ENCODE data around the gene KIF15. TPM values are rescaled to one million over a fixed set of nuclear protein-coding genes. Genes with fewer than 3 reads are reported as not detected.

KIF15 gene
- total RNA-seq, 1 donor from 2014 or later, result 2.4 TPM

- Mint-ChIP-seq H3K27me3 (no peaks in the 10 kb centered on the region), H3K27ac (no peak overlapping the region), H3K9me3 (no peaks in the 10 kb centered on the region), H3K4me1 (peaks cover 10% of the 10 kb centered on the region), H3K36me3 (ENCODE audit: low read depth) (peaks cover 11% of the 10 kb centered on the region), H3K4me3 (no peak overlapping the region)
- DNase-seq (no peak), ATAC-seq (ENCODE audit: low read depth) (no peak)
- ChIA-PET CTCF (no interaction called here), POLR2A (no interaction called here)
- intact Hi-C loops (cut with micrococcal nuclease), result loop anchor here (10.0 kb wide), 2 partner anchors 243 to 1173 kb away; partner anchors contain the start of genes ABHD5 and ZNF197
- TF ChIP-seq, protein P1, sequence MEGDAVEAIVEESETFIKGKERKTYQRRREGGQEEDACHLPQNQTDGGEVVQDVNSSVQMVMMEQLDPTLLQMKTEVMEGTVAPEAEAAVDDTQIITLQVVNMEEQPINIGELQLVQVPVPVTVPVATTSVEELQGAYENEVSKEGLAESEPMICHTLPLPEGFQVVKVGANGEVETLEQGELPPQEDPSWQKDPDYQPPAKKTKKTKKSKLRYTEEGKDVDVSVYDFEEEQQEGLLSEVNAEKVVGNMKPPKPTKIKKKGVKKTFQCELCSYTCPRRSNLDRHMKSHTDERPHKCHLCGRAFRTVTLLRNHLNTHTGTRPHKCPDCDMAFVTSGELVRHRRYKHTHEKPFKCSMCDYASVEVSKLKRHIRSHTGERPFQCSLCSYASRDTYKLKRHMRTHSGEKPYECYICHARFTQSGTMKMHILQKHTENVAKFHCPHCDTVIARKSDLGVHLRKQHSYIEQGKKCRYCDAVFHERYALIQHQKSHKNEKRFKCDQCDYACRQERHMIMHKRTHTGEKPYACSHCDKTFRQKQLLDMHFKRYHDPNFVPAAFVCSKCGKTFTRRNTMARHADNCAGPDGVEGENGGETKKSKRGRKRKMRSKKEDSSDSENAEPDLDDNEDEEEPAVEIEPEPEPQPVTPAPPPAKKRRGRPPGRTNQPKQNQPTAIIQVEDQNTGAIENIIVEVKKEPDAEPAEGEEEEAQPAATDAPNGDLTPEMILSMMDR (IDR thresholded peaks at IDR 0.05), result no peak
These were observed 106.0 kb downstream of the KIF15 start for GRCh38 chr3:44867421-44868111.

DNA sequence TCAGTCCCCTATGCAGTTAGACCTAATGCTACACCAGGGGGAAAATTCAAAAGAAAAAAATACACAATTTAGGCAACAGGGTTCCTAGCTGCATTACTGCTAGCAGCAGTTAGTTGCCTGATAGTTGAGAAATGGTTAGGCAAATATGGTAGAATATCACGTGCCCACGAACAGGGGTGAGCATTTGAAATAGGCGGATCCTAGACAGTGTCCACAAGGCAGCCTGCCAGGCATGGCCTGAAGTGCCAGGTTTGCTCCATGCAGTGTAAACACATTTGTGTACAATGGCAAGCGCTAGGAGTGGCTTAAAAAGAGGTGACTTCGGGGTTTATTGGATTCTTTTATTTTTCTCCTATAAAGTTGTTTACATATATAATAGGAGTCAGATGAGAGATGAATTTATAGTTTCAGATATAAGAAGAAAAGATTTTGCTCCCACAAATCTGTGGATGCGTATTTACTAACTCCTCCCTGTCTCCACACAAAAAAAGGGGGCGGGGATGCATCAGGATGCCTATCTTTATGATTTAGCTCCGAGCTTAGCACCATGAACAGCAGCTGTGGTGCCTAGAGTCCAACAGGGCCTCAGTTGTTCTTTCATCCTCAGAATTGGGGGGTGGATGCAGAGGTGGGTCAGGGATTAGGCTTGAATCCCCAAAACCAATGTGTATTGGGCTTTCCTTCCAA lies 108.9 kb downstream of the KIF15 start:
- no peaks in the 10 kb centered on the region for H3K4me1 Mint-ChIP-seq
- POLR2A ChIA-PET, result no interaction called here
- no peak overlapping the region for H3K27ac Mint-ChIP-seq
- no peak overlapping the region for H3K4me3 Mint-ChIP-seq
- DNase-seq (no peak), ATAC-seq (ENCODE audit: low read depth) (no peak)
- peaks cover 6% of the 10 kb centered on the region for H3K36me3 Mint-ChIP-seq (ENCODE audit: low read depth)
- TF ChIP-seq, protein P1 (IDR thresholded peaks at IDR 0.05), result no peak
- no peaks in the 10 kb centered on the region for H3K9me3 Mint-ChIP-seq
- CTCF ChIA-PET, result no interaction called here
- intact Hi-C loops (cut with micrococcal nuclease), result no loop called here
- H3K27me3 Mint-ChIP-seq, result no peaks in the 10 kb centered on the region

DNA sequence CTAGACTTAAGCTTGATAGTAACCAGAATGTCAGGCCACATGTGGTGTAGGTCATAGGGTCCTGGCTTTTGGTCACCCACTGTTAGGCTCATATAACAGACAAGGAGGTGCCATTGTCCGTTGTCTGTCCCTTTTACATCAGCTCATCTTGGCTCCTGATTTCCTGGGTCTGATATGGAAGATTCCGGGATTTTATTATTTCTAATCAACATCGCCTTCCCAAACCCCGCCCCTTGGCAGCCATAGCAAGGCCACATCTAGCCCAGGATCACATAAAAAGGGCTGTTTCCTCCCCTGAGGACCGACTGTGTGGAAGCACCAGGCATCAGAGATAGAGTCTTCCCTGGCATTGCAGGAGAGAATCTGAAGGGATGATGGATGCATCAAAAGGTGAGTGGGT lies 112.7 kb downstream of the KIF15 start, which contains the start of gene TGM4:
TGM4 (plus strand) TSS at position 301 of the 400 bp plus-strand sequence; CDS start at position 372, 71 bp downstream.
- Mint-ChIP-seq H3K9me3 (no peaks in the 10 kb centered on the region), H3K4me3 (no peak within 1 kb of the TSS), H3K4me1 (no peaks in the 10 kb centered on the region), H3K27me3 (peaks cover 2% of the 10 kb centered on the region), H3K27ac (no peak within 1 kb of the TSS), H3K36me3 (ENCODE audit: low read depth) (no peaks in the 10 kb centered on the region)
- intact Hi-C loops (cut with micrococcal nuclease), result no loop called here
- POLR2A ChIA-PET, result no interaction called here
- DNase-seq (no peak), ATAC-seq (ENCODE audit: low read depth) (no peak)
- CTCF ChIA-PET, result no interaction called here
- TF ChIP-seq, protein P1 (IDR thresholded peaks at IDR 0.05), result no peak

DNA sequence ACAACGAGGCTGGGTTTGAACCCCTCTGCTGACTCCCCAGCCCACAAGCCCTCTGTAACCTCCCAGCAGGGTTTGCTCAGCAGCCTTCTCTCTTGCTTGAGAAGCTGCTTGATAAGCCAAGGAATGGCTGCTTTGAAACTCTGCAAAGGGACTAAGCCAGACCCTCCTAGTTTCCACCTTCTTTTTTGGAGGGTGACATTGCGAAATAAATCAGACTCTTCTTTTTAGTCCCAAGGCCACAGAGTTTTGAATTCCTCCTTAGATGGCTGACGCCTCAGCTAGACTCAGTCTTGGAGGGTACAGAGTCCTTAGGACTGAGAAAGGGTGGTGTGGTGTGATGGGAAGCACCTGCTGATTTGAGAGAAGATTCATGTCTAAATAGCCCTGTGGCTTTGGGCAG lies 114.0 kb downstream of the KIF15 start:
- H3K9me3 Mint-ChIP-seq, result no peaks in the 10 kb centered on the region
- POLR2A ChIA-PET, result no interaction called here
- intact Hi-C loops (cut with micrococcal nuclease), result no loop called here
- no peaks in the 10 kb centered on the region for H3K36me3 Mint-ChIP-seq (ENCODE audit: low read depth)
- DNase-seq (no peak), ATAC-seq (ENCODE audit: low read depth) (no peak)
- CTCF ChIA-PET, result no interaction called here
- no peak overlapping the region for H3K27ac Mint-ChIP-seq
- H3K4me3 Mint-ChIP-seq, result no peak overlapping the region
- peaks cover 4% of the 10 kb centered on the region for H3K27me3 Mint-ChIP-seq
- TF ChIP-seq, protein P1 (IDR thresholded peaks at IDR 0.05), result no peak
- no peaks in the 10 kb centered on the region for H3K4me1 Mint-ChIP-seq

GRCh38 chr3:44877333-44877732 lies 115.7 kb downstream of the KIF15 start:
- no peaks in the 10 kb centered on the region for H3K36me3 Mint-ChIP-seq (ENCODE audit: low read depth)
- TF ChIP-seq, protein P1 (IDR thresholded peaks at IDR 0.05), result no peak
- ChIA-PET POLR2A (no interaction called here), CTCF (no interaction called here)
- H3K27me3 Mint-ChIP-seq, result peaks cover 4% of the 10 kb centered on the region
- no peak overlapping the region for H3K4me3 Mint-ChIP-seq
- no peaks in the 10 kb centered on the region for H3K4me1 Mint-ChIP-seq
- no peak for ATAC-seq (ENCODE audit: low read depth)
- DNase-seq, result no peak
- H3K27ac Mint-ChIP-seq, result no peak overlapping the region
- intact Hi-C loops (cut with micrococcal nuclease), result no loop called here
- no peaks in the 10 kb centered on the region for H3K9me3 Mint-ChIP-seq
